HL-60 (cell line): ENCODE results near the gene GDF7.

Experiments used
- DNase-seq, 2 experiments: peaks; one replicate each; pipeline ENCODE4 v3.0.0-alpha.2; 2010 to 2020; ENCODE audit warnings: low read depth in 1 of 2, low spot score in 1 of 2
- H3K27ac ChIP-seq: fragments of 250-450 bp; sonication (Bioruptor Pico); replicated peaks from 2 replicates; pipeline ENCODE4 v1.5.1; 2020; ENCODE audit warnings: mild to moderate bottlenecking, moderate library complexity
- H3K27me3 ChIP-seq: fragments of 250-450 bp; sonication (Bioruptor Pico); 2 replicates; pipeline ENCODE4 v1.5.1; 2021; ENCODE audit warnings: mild to moderate bottlenecking, moderate library complexity; ENCODE audit not compliant: insufficient read depth, poor library complexity, severe bottlenecking
- H3K4me3 ChIP-seq: replicated peaks from 2 replicates; pipeline ENCODE4 v1.5.1; 2011; ENCODE audit warnings: mild to moderate bottlenecking, control low read depth, low read length; ENCODE audit not compliant: insufficient read depth
- GABPA ChIP-seq: IDR thresholded peaks from 2 replicates; pipeline ENCODE4 v1.6.1; 2012; ENCODE audit warnings: low read depth
- POLR2AphosphoS5 ChIP-seq: IDR thresholded peaks from 2 replicates; pipeline ENCODE4 v1.6.1; 2012; ENCODE audit warnings: low read depth
- REST ChIP-seq: IDR thresholded peaks from 2 replicates; pipeline ENCODE4 v1.6.1; 2012; ENCODE audit warnings: low read depth; ENCODE audit not compliant: insufficient replicate concordance
- SPI1 ChIP-seq: IDR thresholded peaks from 2 replicates; pipeline ENCODE4 v1.6.1; 2012; ENCODE audit warnings: low read depth, mild to moderate bottlenecking, borderline replicate concordance
- TF ChIP-seq, protein P1 (sequence below): IDR thresholded peaks from one replicate; pipeline ENCODE4 v1.5.1; 2011; ENCODE audit warnings: low read length, control low read depth, inconsistent platforms; ENCODE audit not compliant: insufficient read depth

The GDF7 gene

GRCh38 chr2:20672201-20672951 lies 5.4 kb downstream of the GDF7 start:
- no peak for DNase-seq
- no peak overlapping the region for H3K27ac ChIP-seq
- no peak for TF ChIP-seq POLR2AphosphoS5
- TF ChIP-seq SPI1: no peak
- no peak for TF ChIP-seq REST
- TF ChIP-seq GABPA: no peak
- TF ChIP-seq, protein P1, sequence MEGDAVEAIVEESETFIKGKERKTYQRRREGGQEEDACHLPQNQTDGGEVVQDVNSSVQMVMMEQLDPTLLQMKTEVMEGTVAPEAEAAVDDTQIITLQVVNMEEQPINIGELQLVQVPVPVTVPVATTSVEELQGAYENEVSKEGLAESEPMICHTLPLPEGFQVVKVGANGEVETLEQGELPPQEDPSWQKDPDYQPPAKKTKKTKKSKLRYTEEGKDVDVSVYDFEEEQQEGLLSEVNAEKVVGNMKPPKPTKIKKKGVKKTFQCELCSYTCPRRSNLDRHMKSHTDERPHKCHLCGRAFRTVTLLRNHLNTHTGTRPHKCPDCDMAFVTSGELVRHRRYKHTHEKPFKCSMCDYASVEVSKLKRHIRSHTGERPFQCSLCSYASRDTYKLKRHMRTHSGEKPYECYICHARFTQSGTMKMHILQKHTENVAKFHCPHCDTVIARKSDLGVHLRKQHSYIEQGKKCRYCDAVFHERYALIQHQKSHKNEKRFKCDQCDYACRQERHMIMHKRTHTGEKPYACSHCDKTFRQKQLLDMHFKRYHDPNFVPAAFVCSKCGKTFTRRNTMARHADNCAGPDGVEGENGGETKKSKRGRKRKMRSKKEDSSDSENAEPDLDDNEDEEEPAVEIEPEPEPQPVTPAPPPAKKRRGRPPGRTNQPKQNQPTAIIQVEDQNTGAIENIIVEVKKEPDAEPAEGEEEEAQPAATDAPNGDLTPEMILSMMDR: no peak
- H3K27me3 ChIP-seq: peaks cover 14% of the 10 kb centered on the region
- no peak overlapping the region for H3K4me3 ChIP-seq

DNA sequence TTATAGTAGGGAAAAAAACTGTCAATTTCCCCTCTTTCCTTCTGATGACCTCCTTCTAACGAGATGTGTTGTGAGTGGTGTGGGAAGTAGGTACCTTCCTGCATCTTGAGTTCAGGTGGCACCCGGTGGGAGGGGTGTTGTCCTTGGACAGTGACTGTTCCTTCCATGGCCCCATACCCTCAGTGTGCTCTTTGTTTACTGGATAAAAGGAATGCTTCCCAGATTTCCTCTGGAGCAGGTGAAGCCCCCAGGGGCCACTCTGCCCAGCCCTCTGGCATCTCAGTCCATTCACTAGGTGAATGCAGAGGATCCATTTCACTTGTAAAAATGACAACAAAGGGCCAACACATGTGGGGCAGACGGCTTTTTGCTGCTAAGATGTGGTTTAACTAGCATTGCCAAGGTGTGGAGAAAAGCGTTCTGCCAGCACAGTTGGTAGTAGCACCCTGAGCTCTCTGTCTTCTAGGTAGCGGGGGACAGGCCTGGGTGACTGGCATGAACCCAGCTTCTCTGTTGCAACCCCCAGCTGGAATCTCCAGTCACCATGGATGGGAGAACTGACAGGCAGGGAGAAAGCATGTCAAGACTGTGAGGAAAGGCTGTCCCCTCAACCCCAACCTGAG lies 6.9 kb downstream of the GDF7 start:
- DNase-seq: no peak
- Histone ChIP-seq H3K4me3 (no peak overlapping the region), H3K27ac (no peak overlapping the region), H3K27me3 (peaks cover 2% of the 10 kb centered on the region)
- TF ChIP-seq POLR2AphosphoS5 (no peak), GABPA (no peak)
- TF ChIP-seq, protein P1: no peak

DNA sequence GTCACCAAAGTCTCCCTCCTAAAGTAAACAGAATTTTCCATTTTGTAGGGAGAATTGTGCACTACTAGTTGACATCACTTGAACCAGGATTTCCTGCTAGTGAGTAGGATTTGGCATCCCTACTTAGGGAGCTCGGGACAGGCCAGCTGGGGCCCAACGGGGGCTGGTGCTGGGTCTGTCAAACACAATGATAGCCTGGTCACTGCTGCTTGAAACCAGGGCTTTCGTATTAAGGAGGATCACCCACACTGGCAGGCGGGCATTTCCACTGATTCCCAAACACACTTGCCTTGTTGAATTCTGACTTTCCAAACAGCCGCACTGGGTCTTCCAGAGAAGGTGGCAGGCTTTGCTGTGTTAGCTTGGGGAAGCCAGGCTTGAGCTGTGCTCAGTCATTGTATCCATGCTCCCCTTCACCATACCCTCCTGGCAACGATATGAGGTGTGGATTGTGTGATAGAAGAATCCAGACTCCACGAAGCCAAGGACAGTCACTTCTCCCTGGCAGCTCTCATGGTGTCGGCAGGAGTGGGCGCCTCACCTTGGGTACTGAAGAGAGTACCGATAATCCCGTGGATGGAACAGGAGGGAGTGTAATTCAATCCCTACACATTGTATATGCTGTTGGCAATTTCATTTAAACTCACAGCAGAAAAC lies 7.5 kb downstream of the GDF7 start:
- TF ChIP-seq GABPA (no peak), REST (no peak), SPI1 (no peak), POLR2AphosphoS5 (no peak)
- TF ChIP-seq, protein P1: no peak
- DNase-seq: no peak
- Histone ChIP-seq H3K27me3 (no peaks in the 10 kb centered on the region), H3K4me3 (no peak overlapping the region), H3K27ac (no peak overlapping the region)
